ENCODE measurements around the gene NTNG1.

DNA sequence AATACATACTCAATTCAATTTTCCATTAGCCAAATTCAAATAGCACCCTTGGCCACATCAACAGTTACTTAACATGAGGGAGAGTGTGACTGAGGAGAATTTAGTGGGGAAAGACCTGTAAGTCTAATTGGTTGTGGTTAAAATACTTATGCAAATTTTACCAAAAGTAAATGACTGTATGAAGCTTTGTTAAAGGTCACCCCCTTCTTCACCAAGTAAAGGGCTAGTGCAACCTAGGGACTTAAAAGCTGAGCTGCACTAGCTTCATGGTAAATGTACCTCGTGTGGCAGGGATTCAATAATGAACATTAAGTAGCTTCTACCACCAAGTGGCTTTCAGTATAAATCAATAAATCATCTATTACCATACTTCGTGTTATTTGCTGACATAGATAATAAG, 372.0 kb downstream of the NTNG1 start:
- TF ChIP-seq, protein P1, sequence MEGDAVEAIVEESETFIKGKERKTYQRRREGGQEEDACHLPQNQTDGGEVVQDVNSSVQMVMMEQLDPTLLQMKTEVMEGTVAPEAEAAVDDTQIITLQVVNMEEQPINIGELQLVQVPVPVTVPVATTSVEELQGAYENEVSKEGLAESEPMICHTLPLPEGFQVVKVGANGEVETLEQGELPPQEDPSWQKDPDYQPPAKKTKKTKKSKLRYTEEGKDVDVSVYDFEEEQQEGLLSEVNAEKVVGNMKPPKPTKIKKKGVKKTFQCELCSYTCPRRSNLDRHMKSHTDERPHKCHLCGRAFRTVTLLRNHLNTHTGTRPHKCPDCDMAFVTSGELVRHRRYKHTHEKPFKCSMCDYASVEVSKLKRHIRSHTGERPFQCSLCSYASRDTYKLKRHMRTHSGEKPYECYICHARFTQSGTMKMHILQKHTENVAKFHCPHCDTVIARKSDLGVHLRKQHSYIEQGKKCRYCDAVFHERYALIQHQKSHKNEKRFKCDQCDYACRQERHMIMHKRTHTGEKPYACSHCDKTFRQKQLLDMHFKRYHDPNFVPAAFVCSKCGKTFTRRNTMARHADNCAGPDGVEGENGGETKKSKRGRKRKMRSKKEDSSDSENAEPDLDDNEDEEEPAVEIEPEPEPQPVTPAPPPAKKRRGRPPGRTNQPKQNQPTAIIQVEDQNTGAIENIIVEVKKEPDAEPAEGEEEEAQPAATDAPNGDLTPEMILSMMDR (IDR thresholded peaks at IDR 0.05; ENCODE audit: insufficient read depth, low read length) = no peak
- no peak for TF ChIP-seq SPI1 (IDR thresholded peaks at IDR 0.05; ENCODE audit: borderline replicate concordance, low read depth)
